Progenitor cell of endocrine pancreas (in vitro differentiated cells): Measurements from ENCODE around the gene INTS4. TPM values are rescaled to one million over a fixed set of nuclear protein-coding genes. Genes with fewer than 3 reads are reported as not detected.

ENCODE experiments used
- DNase-seq: peaks from one replicate; pipeline ENCODE4 v3.0.0; 2021; ENCODE audit warnings: low spot score; ENCODE audit not compliant: unreplicated experiment
- H3K27ac Mint-ChIP-seq: 2 replicates; pipeline ENCODE4 v1.8.0; 2021; ENCODE audit warnings: mild to moderate bottlenecking, moderate library complexity, mixed read lengths
- H3K27me3 Mint-ChIP-seq: 2 replicates; pipeline ENCODE4 v1.8.0; 2021; ENCODE audit warnings: mixed read lengths
- H3K36me3 Mint-ChIP-seq: 2 replicates; pipeline ENCODE4 v1.8.0; 2022; ENCODE audit warnings: mixed read lengths; ENCODE audit not compliant: insufficient read depth
- H3K4me1 Mint-ChIP-seq: 2 replicates; pipeline ENCODE4 v1.8.0; 2021; ENCODE audit warnings: low read depth, mixed read lengths
- H3K4me3 Mint-ChIP-seq: 2 replicates; pipeline ENCODE4 v1.8.0; 2021; ENCODE audit warnings: low read depth, mild to moderate bottlenecking, moderate library complexity, mixed read lengths
- H3K9me3 Mint-ChIP-seq: 2 replicates; pipeline ENCODE4 v1.8.0; 2021; ENCODE audit warnings: low read depth, mixed read lengths
- CTCF ChIP-seq: fragments of 200-600 bp; sonication (generic); IDR thresholded peaks from one replicate; pipeline ENCODE4 v1.5.0; 2021; ENCODE audit warnings: antibody characterized with exemption, mild to moderate bottlenecking; ENCODE audit not compliant: unreplicated experiment
- total RNA-seq: library from RNA; stranded (reverse); gene quantifications from 2 replicates; pipeline ENCODE4 v1.2.1, GENCODE V29; 2021

Gene INTS4
- total RNA-seq, 1 donor from 2014 or later = 52.5 TPM

GRCh38 chr11:78036313-78036712 is 41.8 kb upstream of the INTS4 start:
- TF ChIP-seq CTCF = no peak

GRCh38 chr11:78034623-78035022 is 40.2 kb upstream of the INTS4 start:
- no peak for DNase-seq
- no peak overlapping the region for H3K4me3 Mint-ChIP-seq
- TF ChIP-seq CTCF = no peak
- no peaks in the 10 kb centered on the region for H3K9me3 Mint-ChIP-seq
- no peak overlapping the region for H3K27ac Mint-ChIP-seq
- no peaks in the 10 kb centered on the region for H3K27me3 Mint-ChIP-seq
- H3K36me3 Mint-ChIP-seq = no peaks in the 10 kb centered on the region
- peaks cover 10% of the 10 kb centered on the region for H3K4me1 Mint-ChIP-seq

More at GRCh38 chr11:78036313-78036712, 41.8 kb upstream of the INTS4 start:
- no peak for DNase-seq
- H3K27ac Mint-ChIP-seq = no peak overlapping the region
- H3K4me3 Mint-ChIP-seq = no peak overlapping the region
- no peaks in the 10 kb centered on the region for H3K36me3 Mint-ChIP-seq
- H3K9me3 Mint-ChIP-seq = no peaks in the 10 kb centered on the region
- peaks cover 3% of the 10 kb centered on the region for H3K4me1 Mint-ChIP-seq
- no peaks in the 10 kb centered on the region for H3K27me3 Mint-ChIP-seq

- Mint-ChIP-seq H3K27ac (no peak overlapping the region), H3K27me3 (no peaks in the 10 kb centered on the region), H3K4me1 (peaks cover 12% of the 10 kb centered on the region), H3K4me3 (no peak overlapping the region), H3K36me3 (no peaks in the 10 kb centered on the region), H3K9me3 (no peaks in the 10 kb centered on the region)
- no peak for TF ChIP-seq CTCF
- no peak for DNase-seq
Observed at GRCh38 chr11:78033040-78033439, 38.6 kb upstream of the INTS4 start.

- no peak for DNase-seq
- H3K27ac Mint-ChIP-seq = no peak overlapping the region
- peaks cover 15% of the 10 kb centered on the region for H3K4me1 Mint-ChIP-seq
- TF ChIP-seq CTCF = no peak
- H3K27me3 Mint-ChIP-seq = no peaks in the 10 kb centered on the region
- no peaks in the 10 kb centered on the region for H3K9me3 Mint-ChIP-seq
- H3K36me3 Mint-ChIP-seq = no peaks in the 10 kb centered on the region
- no peak overlapping the region for H3K4me3 Mint-ChIP-seq
Observed at GRCh38 chr11:78032090-78032489, 37.6 kb upstream of the INTS4 start.

- Mint-ChIP-seq H3K9me3 (no peaks in the 10 kb centered on the region), H3K4me1 (peaks cover 15% of the 10 kb centered on the region), H3K36me3 (no peaks in the 10 kb centered on the region), H3K27me3 (no peaks in the 10 kb centered on the region), H3K27ac (no peak overlapping the region), H3K4me3 (no peak overlapping the region)
- TF ChIP-seq CTCF = no peak
- no peak for DNase-seq
Observed at GRCh38 chr11:78031629-78032028, 37.2 kb upstream of the INTS4 start.
